Epithelial cell of esophagus (primary cell): Measurements from ENCODE around the gene ZNF45.
"Not testable (repeated sequence)": the region's sequence is repeated elsewhere in the genome, so short reads cannot be mapped to it uniquely, and the experiment has no call there.

ENCODE experiments used
- DNase-seq: peaks from one replicate; pipeline ENCODE4 v3.0.0; 2010; ENCODE audit warnings: low read depth
- H3K4me3 ChIP-seq: 2 replicates; pipeline ENCODE4 v1.5.1; 2011; ENCODE audit warnings: mild to moderate bottlenecking, low read length, control low read depth
- CTCF ChIP-seq: IDR thresholded peaks from 2 replicates; pipeline ENCODE4 v1.5.1; 2011; ENCODE audit warnings: low read depth, mild to moderate bottlenecking, low read length, control low read depth, inconsistent platforms; ENCODE audit not compliant: insufficient read depth; ENCODE audit errors: missing control alignments

ZNF45 gene

DNA sequence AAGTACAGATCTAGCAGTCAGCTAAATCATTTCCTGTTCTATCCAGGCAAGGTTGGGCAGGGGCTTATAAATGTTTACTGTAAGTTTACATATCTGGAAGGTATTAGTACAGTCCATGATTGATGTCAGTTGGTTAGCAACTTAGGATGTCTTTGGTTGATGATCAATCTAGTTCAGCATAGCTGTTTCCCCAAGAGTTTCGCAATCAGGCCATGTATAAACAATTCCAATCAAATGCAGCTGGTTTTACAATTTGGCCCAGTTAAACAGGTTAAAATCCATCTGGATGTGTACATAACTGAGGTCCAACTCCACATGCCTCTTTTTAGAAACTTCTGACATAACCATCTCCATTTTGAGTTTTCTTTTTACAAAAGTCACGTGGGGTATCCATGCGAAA lies 22.8 kb upstream of the ZNF45 start:
- peak; percentile 7 for DNase-seq
- no peak overlapping the region for H3K4me3 ChIP-seq
- TF ChIP-seq CTCF, result no peak

DNA sequence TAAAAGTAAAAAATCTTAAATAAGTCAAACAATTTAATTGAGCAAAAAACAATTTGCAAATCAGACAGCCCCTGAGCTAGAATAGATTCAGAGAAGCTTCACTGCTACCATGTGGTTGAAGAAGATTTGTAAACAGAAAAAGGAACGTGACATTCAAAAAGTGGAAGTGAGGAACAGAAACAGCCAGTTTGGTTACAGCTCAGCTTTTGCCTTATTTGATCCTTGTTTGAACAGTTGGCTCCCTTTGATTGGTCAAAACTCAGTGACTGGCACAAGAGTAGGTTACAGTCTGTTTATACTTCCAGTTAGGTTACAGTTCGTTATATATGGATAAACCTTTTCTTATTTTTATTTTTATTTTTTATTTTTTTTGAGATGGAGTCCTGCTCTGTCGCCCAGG lies 21.7 kb upstream of the ZNF45 start:
- no peak for TF ChIP-seq CTCF
- no peak for DNase-seq
- H3K4me3 ChIP-seq, result no peak overlapping the region

DNA sequence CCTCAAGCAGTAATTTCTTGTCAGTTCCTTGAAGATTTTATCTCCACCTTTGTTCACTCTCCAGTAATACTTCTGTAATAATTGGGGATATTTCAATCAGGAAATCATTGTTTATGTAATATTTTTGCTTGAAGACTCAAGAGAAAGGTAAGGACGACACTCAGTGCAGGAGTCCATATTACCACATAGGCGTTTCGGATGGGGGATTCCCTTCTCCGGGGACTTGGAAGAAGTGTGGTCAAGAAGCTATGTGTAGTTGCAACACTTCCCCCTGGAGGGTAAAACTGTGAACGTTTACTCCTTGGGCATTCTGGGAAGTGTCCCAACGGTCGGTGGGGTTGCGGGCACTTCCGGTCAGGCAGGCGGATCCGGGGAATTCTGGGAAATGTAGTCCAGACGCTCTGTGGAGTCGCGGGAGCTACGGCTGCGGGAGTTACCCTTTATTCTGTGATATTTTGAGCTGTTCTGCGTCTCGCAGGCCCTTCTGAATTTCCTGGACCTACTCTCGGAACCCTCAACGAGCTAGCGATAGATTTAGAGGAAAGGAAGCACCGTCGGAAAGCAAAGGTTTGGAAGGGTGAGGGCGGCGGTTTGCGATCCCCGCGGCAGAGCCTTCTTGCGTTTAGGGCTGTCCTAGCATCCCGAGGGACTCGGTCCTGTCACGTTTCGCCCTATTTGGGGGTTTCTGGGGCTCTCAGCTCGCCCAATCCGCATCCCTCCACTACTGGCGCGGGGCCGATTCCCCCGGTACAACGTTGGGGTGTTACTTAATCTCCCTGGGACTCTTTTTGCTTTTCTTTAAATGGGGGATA lies 16.0 kb upstream of the ZNF45 start, which contains the start of gene ZNF221:
Gene ZNF221, plus strand, starts transcription at position 395 of the 812 bp plus-strand sequence. CDS start 11,499 bp downstream, outside the sequence.
- DNase-seq, result peak; percentile 97
- peak; percentile 35 for TF ChIP-seq CTCF
- peak within 1 kb of the TSS; percentile 96 for H3K4me3 ChIP-seq

GRCh38 chr19:43949803-43950202 lies 14.7 kb upstream of the ZNF45 start:
- H3K4me3 ChIP-seq, DNase-seq: not testable (repeated sequence)

GRCh38 chr19:43947412-43947811 lies 12.3 kb upstream of the ZNF45 start:
- not testable (repeated sequence) for DNase-seq, H3K4me3 ChIP-seq

DNA sequence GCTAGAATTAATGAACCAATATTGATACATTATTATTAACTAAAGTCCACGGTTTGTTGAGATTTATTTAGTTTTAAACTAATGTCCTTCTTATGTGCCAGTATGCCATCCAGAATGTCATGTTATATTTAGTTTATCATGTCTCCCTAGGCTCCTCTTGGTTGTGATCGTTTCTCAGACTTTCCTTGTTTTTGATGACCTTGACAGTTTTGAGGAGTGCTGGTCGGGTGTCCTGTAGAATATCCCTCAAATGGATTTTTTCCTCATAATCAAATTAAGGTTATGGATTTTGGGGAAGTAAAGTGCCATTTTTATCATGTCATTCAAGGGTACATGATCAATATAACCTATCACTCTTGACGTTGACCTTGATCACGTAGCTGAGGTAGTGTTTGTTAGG lies 6.1 kb upstream of the ZNF45 start:
- H3K4me3 ChIP-seq, result no peak overlapping the region
- no peak for DNase-seq
- TF ChIP-seq CTCF, result no peak

DNA sequence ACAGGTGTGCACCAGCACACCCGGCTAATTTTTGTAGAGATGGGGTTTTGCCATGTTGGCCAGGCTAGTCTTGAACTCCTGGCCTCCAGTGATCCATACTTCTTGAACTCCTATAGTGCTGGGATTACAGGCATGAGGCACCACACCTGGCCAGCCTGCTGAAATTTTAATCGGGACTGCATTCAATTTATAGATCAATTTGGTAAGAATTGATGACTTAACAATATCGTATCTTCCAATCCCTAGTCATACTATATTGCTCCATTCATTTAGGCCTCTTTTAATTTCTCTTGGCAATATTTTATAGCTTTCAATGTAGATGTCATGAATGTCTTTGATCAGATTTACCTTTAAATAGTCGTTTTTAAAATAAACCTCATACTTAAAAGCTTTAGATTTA lies 5.6 kb upstream of the ZNF45 start:
- no peak for TF ChIP-seq CTCF
- no peak overlapping the region for H3K4me3 ChIP-seq
- DNase-seq, result no peak

GRCh38 chr19:43939557-43940260 lies 4.6 kb upstream of the ZNF45 start:
- TF ChIP-seq CTCF, result no peak
- DNase-seq, result no peak
- H3K4me3 ChIP-seq, result no peak overlapping the region
